Hypothalamus (tissue), 51 donors: ENCODE measurements around the gene NATD1.

ENCODE experiments used
- DNase-seq, 51 donors: peaks; one replicate each; lab custom pipeline; 2025; lab: John Stamatoyannopoulos, UW

The NATD1 gene, protein sequence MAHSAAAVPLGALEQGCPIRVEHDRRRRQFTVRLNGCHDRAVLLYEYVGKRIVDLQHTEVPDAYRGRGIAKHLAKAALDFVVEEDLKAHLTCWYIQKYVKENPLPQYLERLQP

DNA sequence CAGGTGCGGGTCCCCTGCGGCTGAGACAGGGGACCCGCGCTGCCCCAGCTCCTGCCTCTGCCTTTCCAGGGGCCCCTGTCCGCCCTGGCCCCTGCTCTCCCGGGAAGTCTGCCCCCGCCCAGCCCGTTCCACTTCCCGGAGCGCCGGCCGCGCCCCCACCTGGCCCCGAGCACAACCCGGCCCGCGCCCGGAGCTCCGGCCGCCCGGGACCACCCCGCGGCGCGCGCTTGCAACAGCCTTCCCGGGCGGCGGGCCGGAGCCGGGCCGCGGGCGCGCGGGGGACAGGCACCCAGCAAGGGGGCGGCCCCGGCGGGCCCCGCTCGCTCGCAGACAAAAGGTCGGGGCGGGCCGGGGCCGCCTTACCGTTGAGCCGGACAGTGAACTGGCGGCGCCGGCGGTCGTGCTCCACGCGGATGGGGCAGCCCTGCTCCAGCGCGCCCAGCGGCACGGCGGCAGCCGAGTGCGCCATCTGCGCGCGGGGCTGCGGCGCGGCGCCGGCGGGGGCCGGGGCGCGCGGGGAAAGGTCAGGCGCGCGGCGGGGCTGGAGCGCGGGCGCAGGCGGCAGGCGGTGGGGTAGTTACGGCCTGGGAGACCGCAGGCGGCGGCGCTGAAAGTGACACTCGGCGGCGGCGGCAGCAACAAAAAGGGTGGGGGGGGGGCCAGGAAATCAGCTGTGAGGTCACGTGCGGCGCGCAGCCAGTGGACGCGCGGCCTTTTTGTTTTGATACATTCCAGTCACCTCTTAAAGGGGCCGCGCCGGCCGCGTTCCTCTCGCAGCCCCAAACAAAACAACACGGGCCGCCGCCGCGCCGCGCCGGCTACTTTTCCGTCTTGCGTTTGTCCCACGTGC lies at the start of gene NATD1:
Gene NATD1 (minus strand): TSS at position 615 of the 850 bp plus-strand sequence. CDS start 146 bp downstream, at position 469.
- DNase-seq: peak; percentile 15 to 93 (median 81)

DNA sequence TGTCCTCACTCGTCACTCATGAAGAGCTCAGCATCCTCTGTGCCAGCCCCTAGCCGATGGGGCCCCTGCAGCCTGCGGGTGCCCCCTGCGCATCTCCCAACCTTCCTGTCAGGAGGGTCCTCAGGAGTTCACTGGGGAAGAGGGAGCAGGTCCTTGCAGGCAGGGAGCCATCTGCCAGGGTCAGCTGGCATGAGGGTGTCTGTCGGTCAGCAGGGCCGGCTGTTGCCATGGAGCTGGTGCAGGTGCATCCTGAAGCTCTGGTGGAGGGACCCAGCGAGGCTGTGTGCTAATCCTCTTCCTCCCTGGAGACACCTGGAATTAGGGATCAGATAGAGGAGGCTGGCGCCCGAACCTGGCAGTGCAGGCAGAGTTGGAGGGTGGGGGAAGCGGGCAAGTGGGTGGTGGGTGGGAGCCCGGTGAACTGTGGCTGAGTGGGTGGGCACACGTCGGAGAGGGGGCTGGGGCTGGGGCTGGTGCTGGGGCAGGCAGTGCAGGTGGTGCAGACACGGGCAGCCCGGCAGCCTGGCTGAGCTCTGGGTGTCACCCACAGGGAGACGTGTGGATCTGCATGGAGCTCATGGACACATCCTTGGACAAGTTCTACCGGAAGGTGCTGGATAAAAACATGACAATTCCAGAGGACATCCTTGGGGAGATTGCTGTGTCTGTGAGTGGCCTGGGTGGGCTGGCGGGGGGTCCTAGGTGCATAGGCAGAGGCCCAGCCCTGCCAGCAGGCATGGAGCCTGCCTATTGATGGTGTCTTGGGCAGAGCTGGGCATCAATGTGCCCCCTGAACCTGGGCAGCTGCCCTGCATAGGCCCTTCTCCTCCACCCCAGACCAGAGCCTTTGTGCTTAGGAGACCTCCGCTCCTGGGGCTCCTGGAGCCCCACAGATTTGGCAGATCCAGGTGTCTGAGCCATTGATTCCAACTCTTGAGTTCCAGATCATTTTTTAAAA lies 48.7 kb upstream of the NATD1 start:
- DNase-seq: no peak

DNA sequence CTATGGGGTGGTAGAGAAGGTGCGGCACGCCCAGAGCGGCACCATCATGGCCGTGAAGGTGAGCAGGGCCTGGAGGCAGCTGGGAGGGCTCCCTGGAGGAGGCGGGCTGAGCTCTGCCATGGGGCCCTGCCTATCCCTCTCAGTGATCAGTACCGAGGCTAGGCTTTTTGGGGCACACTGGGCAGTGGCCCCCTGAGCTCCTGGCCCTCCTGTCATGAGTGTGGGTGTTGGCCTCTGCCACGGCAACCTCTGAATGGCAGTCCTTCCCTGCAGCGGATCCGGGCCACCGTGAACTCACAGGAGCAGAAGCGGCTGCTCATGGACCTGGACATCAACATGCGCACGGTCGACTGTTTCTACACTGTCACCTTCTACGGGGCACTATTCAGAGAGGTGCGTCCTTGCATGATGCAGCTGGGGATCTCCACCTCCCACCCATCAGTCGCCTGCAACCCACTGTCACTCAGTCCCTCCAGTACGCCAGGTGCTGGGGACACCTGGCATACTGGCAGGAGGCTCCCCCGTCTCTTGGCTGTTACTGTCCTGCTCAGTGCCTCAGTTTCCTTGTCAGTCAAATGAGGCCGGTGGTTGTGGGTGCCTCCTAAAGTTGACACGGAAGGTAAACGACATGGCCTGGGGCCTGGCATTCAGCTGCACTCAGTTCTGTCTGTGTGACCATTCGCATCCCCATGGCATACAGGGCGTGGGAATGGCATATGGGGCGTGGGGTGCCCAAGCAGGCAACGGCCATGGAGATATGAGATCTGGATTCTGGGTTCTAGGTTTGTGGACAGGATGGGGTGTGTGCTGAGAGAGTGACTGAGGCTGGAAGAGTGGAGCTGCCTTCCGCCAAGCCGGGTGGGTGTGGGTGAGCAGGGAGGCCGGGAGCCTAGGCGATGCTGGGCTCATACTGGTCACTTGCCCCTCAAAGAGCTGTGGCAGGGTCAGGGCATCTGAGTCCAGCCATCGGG lies 47.7 kb upstream of the NATD1 start:
- no peak for DNase-seq

DNA sequence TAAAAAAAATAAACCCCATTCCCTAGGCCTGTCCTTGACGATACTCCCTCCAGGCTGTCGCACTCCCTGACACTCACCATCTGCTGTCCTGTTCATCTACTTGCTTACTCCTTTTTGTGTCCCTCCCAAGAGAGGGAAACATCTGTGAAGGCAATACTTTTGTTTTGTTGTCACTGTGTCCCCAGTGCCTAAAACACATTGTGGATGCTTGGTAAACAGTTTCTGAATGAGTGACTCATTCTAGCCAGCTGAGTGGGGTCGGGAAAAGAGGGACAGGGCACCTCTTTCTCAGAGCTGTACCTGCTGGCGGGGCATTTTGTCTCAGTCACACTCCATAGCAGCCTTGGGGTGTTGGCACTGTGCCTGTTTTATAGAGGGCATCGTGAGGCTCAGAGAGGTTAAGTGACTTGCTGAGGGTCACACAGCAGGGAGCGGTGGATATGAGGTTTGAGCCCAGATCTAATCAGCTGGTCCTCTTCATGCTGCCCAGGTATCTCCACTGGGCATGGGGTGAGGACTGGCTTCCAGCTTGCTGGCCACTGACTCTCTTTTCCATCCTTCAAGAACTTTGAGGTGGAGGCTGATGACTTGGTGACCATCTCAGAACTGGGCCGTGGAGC lies 46.9 kb upstream of the NATD1 start:
- no peak for DNase-seq

DNA sequence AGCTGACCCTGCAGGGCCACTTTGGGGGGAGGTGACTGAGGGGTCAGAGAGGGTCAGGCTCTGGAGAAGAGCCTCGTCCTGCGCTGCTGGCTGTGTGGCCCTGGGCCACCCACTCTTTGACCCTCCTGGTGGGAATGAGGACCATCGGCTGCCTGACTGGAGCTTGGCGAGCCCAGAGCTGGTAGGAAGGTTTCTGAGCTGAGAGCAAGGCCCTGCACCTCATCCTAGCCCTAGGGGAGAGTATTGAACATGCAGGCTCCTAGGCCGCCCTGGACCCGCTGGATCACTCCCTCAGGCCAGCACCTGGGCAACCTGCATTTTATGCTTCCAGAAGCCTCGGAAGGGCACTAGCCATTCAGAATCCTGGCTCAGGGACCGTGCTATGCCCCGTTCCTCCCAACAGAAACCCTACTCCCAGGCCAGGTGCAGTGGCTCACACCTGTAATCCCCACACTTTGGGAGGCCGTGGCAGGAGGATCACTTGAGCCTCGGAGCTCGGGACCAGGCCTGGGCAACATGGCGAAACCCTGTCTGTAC lies 45.8 kb upstream of the NATD1 start:
- no peak for DNase-seq

DNA sequence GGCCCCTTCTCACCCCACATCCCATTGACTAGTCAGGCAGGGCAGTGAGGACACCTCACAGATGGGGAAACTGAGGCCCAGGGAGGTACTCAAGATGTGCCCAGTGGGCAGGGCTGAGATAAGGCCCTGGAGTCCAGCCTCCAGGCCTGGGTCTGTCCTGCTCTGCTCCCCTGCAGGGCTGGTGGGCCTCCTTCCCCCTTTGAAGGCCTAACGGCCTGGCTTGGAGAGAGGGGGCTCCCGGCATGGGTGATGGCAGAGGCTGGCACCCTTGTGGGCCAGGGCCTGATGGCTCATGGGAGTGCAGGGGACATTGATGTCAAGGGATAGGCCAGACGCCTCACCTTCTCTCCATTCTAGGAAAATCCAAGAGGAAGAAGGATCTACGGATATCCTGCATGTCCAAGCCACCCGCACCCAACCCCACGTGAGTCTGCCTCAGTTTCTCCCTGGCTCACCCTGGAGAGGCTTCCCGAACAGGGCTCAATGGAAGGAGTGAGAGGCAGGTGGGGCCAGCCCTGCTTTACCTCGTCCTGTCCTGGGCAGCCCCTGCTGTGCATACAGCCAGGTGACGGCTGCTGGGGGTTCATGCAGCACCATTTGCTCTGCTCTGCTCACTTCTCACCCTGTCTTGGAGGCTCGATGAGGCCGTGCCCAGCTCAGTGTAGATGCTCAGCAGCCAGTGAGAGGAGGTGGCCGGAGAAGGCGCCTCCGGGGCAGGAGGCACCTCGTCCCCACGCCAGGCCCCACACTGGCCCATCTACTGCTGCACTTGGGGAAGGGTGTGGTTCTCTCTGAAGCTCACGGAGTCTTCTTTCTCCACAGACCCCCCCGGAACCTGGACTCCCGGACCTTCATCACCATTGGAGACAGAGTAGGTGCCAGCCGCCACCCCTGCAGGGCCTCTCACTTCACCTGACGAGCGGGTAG lies 45.1 kb upstream of the NATD1 start:
- DNase-seq: no peak

DNA sequence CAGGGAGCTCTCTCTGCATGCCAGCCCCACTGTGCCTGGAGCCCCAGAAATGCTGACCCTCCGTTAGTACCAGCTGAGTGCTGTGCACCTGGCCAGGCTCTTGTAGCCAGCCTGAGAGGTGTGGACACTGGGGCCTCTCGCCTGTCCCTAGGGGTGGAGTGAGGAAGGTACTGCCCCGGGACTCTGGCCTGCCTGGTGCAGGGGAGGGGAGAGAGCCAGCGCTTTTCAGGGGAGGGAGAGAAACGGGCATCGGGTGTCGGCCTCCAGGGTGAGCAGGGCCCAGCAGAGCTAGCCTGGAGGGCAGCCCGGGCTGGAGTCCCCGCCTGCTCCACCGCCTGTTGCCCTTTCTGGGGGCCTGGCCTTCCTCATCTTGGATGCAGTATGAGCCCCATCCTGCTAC lies 44.4 kb upstream of the NATD1 start:
- no peak for DNase-seq

DNA sequence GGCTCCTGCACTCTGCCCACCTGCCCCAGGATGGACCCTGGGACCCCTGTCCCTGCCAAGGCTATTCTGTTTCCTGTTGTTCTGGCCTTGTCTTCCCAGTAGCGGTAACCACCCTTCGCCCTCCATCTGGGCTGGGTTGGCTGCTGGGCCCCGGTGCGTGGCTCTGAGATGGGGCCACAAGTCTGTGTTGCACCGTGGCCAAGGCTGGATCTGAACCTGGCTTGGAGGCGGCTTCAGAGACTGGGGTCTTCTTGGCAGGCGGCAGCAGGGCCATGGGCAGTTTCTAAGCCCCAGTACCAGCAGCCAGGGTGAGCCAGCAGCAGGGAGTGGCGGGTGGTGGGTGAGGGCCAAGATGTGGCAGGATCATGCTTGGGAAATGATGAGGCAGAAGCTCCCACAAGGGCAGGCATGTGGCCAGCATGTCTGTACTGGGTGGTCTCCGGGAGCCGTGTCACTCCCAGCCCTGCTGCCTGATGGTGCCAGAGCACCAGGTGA lies 43.9 kb upstream of the NATD1 start:
- no peak for DNase-seq

DNA sequence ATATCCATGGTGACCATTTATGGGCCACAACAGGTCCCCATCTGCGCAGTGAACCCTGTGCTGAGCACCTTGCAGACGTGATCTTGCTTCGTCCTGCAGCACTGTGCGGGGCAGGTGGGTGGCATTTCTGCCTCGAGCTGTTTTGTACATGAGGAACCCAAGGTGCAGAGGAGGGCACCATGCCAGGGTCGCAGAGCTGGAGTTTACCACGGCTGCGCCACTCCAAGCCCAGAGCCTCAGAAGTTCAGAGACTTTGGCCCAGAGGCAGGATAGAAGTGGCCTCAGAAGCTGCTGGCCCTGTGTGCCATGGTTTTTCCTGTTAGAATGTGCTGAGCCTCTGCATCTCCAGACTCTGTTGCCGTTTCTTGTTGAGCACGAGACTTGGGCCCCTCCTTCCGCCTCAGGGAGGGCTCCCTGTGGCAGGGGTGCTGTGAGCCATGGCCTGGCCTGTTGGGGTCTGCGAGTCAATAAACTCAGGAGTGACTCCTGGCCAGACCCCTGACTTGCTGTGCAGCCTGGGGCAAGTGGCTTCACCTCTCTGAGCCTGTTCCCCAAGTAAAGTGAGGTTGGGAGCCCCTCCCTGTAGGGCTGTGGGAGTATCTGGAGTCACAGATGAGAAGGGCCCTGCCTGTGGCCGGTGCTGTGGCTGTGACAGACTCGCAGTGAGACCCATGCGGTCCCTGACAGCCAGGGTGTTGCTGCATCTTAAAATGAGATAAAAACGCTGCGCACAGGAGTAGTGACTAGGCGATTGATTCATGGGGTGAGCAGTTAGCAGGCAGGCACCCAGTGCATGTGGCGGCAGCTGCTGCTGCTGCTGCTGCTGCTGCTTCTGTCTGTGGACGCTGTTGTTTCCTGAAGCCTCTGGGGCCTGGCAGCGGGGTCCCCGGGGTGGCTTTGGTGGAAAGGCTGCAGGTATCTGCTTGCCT lies 43.2 kb upstream of the NATD1 start:
- peak in 1 of 51 donors; percentile 72 for DNase-seq

DNA sequence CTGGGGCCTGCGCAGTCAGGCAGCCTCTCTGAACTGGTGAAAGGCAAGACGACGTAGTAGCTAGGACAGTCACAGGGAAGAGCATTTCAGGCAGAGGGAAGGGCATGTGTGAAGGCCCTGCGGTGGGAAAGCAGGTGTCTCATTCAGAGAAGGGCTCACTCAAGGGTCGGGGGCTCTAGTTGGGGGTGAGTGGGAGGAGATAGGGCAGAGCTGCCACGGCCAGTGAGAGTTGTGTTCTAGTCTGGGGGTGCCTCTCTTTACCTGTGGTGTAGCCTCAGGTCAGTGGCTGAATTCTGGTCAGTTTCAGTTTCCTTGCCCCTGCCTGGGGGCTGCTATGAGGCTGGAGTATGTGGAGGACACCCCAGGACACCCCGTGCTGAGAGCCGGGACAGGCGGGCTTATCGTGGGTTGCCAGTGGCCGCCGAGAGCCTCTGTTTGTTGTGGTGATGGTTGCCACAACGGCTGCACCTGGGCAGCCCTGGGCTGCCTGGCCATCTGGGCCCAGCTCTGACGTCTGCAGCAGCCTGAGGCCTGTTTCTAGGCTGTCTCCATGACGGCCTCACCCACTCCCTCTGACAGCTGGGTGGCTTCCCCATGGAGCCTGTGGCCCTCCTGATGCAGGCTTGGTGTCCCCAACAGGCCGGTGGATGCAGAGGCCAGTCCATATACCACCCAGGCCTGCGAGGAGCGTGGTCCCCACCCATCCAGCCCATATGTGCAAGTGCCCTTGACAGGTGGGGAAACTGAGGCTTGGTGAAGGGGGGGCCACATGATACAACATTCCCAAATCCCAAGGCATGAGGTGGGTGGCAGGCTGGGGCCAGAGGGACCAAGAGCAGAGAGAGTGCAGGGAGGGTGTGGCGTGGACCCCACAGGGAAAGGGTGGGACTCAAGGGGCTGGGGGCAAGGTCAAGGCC lies 42.1 kb upstream of the NATD1 start:
- peak in 1 of 51 donors; percentile 33 for DNase-seq

DNA sequence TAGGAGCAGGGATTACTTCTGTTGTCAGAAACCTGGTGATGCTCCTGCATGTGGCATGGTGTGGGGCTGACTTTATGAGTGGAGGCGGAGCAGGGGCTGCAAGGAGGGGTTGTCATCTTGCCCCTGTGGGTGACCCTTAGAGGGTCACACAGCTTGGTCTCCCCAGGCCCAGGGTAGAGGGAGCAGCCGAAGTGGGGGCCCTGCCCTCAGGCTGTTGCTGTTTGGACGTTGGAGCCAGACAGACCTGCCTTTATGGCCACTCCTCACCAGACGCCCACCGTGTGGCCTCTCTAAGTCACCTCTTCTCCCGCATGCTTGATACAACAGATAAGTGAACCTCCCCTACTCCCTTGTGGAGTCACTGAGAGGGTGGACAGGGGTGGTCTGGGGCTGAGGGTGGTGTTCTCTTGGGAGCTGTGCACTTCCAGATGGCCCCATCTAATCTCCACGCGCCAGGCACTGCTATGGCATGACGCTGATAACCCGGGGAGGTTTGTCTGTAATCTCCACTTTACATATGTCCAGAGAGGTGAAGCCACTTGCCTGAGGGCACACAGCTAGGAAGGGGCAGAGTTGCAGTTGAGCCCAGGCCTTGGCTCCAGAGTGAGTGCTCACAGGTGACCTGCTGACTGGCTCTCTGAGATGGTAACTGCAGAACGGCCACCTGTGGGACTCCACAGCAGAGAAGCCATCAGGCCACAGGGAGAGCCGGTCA lies 41.3 kb upstream of the NATD1 start:
- no peak for DNase-seq

DNA sequence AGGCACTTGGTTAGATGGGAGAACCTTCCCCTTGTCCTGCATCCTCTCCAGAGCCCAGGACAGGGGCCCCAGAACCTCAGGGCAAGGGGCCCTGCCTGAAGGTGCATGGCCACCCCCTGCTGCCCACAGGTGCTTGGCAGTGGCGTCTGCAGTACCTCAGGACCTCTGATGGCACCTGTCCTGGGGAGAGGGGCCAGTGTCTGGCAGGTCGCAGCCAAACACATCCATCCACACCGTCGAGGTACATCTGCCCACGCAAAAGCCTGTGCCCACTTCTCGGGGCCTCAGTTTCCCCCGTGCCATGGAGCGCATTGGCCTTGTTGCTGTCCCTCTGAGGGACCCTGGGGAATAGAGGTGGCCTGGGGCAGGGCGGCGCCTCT lies 40.6 kb upstream of the NATD1 start:
- DNase-seq: no peak

DNA sequence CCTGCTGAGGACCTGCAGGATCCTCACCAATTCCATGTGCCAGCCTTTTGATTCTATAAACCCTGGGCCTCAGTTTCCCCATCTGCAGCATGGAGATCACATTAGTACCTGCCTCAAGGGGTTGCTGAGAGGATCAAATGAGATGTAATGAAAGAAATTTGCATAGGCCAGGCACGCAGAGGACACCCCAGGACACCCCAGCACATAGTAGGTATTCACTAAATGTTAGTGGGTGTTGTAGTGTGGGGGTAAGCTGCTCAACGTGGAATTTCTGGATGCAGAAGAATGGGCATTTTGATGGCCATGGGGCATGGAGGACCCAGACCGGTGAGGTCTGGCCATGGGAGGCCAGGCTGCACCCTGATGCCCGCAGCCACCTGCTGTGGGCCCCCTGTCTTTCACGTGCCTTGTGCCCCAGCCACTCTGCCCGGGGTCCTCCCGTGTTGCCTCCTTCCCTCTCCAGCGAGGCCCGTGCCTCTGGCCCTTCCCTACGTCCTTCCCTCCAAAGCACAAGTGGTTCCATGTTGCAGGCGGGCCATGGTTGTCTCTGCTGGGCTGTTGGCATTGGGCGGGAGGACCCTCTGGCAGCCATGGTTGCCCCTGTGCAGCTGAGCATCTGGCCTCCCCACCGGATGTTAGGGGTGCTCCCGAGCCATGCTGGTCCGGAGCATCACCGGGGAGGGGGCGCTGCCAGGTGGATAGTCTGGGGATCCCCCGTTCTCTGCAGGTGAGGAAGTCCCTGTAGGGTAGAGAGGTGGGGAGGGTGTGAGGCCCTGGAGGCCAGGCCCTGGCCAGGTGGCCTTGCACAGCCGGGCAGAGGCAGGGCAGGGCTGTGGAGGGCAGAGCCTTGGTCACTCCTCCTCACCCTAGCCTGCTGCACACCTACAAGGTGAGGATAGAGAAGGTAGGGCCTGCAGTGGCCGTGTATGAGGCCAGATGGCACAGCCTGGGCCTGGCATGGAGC lies 39.9 kb upstream of the NATD1 start:
- no peak for DNase-seq

DNA sequence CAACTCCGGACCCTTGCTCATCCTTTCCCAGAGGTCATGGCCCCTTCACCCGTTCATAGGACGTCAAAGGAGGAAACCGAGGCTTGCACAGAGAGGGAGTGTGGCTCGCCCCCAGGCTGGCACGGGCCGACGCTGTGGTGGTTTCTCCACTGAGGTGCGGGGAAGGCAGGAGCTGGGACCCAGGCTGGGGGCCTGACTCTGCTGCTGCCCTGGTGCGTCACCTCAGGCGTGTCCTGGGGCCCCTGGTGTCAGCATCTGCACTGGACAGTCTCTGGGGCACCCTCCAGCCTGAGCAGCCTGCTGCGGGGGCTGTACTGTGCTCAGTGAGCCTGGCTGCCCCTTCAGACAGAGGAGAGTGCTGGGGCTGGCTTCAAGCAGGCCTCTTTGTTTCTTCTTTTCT lies 38.7 kb upstream of the NATD1 start:
- no peak for DNase-seq
